ENCODE measurements around the gene SFRP2. TPM values are rescaled to one million over a fixed set of nuclear protein-coding genes. Genes with fewer than 3 reads are reported as not detected.

Gene SFRP2
- total and polyA plus RNA-seq, 2 of the 4 experiments (the other 2 are of a cell fraction), result not detected

DNA sequence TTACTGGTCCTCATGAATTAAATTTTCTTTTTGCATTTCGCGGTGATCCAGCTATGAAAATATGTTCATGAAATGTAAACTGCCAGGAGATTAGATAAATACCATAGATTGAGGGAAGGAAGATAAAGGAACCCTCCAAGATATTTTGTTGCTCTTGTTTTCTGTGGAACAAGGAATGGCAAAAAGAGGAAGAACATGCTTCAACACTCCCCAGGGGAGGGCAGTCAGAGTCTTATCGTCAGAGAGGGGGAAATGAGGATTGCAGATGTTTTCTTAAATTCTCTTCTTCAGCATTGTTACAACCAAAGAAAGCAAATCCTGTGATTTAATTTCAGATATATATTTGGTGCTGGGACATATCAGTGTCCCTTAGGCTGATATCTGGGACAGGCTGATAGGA is 9.5 kb upstream of the SFRP2 start:
- Histone ChIP-seq H2AK9ac (replicated peaks; ENCODE audit: low read depth, low read length, poor library complexity) (no peak overlapping the region), H4K5ac (ENCODE audit: low read depth, low read length) (no peak overlapping the region), H3K14ac (replicated peaks; ENCODE audit: low read depth, low read length) (no peak overlapping the region), H3K4me3 (ENCODE audit: insufficient read depth, low read depth, low read length) (no peak overlapping the region), H3K27ac (ENCODE audit: insufficient read depth, low read length) (no peak overlapping the region), H4K8ac (ENCODE audit: low read depth in 2 of 2, low read length in 2 of 2) (no peak overlapping the region), H2BK5ac (ENCODE audit: low read depth, low read length, poor library complexity, severe bottlenecking) (no peak overlapping the region), H3K18ac (ENCODE audit: low read depth, low read length) (no peak overlapping the region), H3K9ac (ENCODE audit: low read depth, low read length) (no peak overlapping the region), H3K79me1 (ENCODE audit: low read depth in 1 of 2, low read length in 2 of 2) (no peaks in the 10 kb centered on the region), H2AFZ (replicated peaks; ENCODE audit: low read length, poor library complexity) (no peak overlapping the region), H3K4ac (ENCODE audit: low read depth, low read length) (no peak overlapping the region), H4K91ac (ENCODE audit: insufficient read depth, low read depth, low read length) (no peak overlapping the region), H2BK15ac (ENCODE audit: low read depth, low read length) (no peak overlapping the region), H3K9me1 (ENCODE audit: insufficient read depth, low read length) (no peaks in the 10 kb centered on the region), H4K20me1 (ENCODE audit: insufficient read depth, low read length) (no peaks in the 10 kb centered on the region), H3K4me2 (ENCODE audit: low read depth, low read length) (no peak overlapping the region), H3K56ac (ENCODE audit: extremely low read depth, insufficient read depth, low read length) (no peak overlapping the region), H3K23ac (ENCODE audit: low read depth, low read length) (no peak overlapping the region), H2BK120ac (ENCODE audit: low read depth, low read length) (no peak overlapping the region), H2AK5ac (ENCODE audit: low read depth, low read length) (no peak overlapping the region), H3K4me1 (ENCODE audit: control insufficient read depth, insufficient read depth, low read length) (no peaks in the 10 kb centered on the region), H3K36me3 (ENCODE audit: control insufficient read depth, insufficient read depth, low read length) (no peaks in the 10 kb centered on the region), H2BK20ac (ENCODE audit: low read depth, low read length) (no peak overlapping the region), H3K27me3 (ENCODE audit: control insufficient read depth, insufficient read depth, low read length) (no peaks in the 10 kb centered on the region), H3K9me3 (ENCODE audit: control insufficient read depth, insufficient read depth, low read length) (no peaks in the 10 kb centered on the region)
- TF ChIP-seq, protein P1, sequence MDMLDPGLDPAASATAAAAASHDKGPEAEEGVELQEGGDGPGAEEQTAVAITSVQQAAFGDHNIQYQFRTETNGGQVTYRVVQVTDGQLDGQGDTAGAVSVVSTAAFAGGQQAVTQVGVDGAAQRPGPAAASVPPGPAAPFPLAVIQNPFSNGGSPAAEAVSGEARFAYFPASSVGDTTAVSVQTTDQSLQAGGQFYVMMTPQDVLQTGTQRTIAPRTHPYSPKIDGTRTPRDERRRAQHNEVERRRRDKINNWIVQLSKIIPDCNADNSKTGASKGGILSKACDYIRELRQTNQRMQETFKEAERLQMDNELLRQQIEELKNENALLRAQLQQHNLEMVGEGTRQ (IDR thresholded peaks at IDR 0.05; ENCODE audit: low read depth, low read length), result no peak
- TF ChIP-seq BHLHE40 (IDR thresholded peaks at IDR 0.05; ENCODE audit: low read depth, low read length) (no peak), FOS (IDR thresholded peaks at IDR 0.05; ENCODE audit: low read depth, low read length) (no peak), MXI1 (IDR thresholded peaks at IDR 0.05; ENCODE audit: borderline replicate concordance, low read depth, low read length) (no peak), CHD1 (IDR thresholded peaks at IDR 0.05; ENCODE audit: low read depth, low read length) (no peak), RFX5 (IDR thresholded peaks at IDR 0.05; ENCODE audit: low read depth, low read length) (no peak)
- dilution Hi-C loops (cut with HindIII; ENCODE audit: low sequenced_read_pairs, unreplicated experiment) (no loop called here), in situ Hi-C loops (cut with MboI; ENCODE audit: low sequenced_read_pairs) (no loop called here), intact Hi-C loops (cut with micrococcal nuclease) (no loop called here)
- CTCF ChIA-PET, result no interaction called here
- BruUV-seq (replicated peaks), result no TSS peak
- ATAC-seq (ENCODE audit: low read depth), result no peak
- POLR2A ChIA-PET (ENCODE audit: unreplicated experiment), result no interaction called here
- WGBS, 2 experiments (ENCODE audit: extremely low coverage in 2 of 2, insufficient read length in 1 of 2), result no CpG with 5 or more reads among the region's 3 CpGs
- no peak for DNase-seq
